GM23248 (cell line): ENCODE results near the gene DNAJC21.

ENCODE experiments used
- EZH2 ChIP-seq: fragments of 200-600 bp; sonication (generic); IDR thresholded peaks from 2 replicates; pipeline ENCODE4 v1.6.1; 2018; ENCODE audit warnings: antibody characterized with exemption, mild to moderate bottlenecking; ENCODE audit not compliant: insufficient read depth, poor library complexity, severe bottlenecking
- EZH2phosphoT487 ChIP-seq: fragments of 200-600 bp; sonication (generic); IDR thresholded peaks from 2 replicates; pipeline ENCODE4 v1.6.1; 2018; ENCODE audit warnings: antibody characterized with exemption, moderate library complexity, mild to moderate bottlenecking, low read depth; ENCODE audit not compliant: insufficient read depth

GRCh38 chr5:34929720-34930461, 532 bp downstream of the DNAJC21 start:
- TF ChIP-seq EZH2 (no peak), EZH2phosphoT487 (no peak)
